Peyer's patch (tissue), 4 donors: ENCODE measurements around the gene MUC21.

Experiments used
- POLR2A ChIP-seq, 2 donors: fragments of 450-650 bp; IDR thresholded peaks; one replicate each; pipeline ENCODE4 v1.5.1; 2017; ENCODE audit warnings: antibody characterized with exemption in 2 of 2, mild to moderate bottlenecking in 2 of 2, moderate library complexity in 2 of 2
- TF ChIP-seq, protein P1 (sequence below), 6 experiments: fragments of 450-650 bp in 4 of 6; fragments of 200-600 bp in 2 of 6; sonication (generic) in 1 of 6; IDR thresholded peaks; one replicate each; pipeline ENCODE4 v1.5.1; 2017 to 2019; ENCODE audit warnings: antibody characterized with exemption in 6 of 6, mild to moderate bottlenecking in 3 of 6, moderate library complexity in 1 of 6

DNA sequence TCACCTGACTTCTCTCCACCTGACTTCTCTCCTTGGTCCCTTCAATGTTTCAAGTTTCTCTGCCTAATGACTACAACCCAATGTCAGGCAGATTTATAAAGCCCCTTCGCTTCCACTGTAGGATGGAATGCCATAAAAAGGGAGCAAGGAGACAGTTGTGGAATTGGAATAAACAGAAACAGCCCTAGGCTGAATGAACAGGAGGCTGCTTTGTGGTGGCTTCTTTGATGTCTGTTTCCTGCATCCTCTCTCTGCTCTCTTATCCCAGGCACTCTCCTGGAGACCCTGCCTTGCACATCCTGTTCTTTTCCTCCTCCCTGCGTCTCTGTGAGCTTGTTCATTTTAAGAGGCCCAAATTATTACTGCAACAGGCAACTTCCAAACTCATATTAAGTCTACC lies 25.8 kb upstream of the MUC21 start:
- TF ChIP-seq, protein P1, sequence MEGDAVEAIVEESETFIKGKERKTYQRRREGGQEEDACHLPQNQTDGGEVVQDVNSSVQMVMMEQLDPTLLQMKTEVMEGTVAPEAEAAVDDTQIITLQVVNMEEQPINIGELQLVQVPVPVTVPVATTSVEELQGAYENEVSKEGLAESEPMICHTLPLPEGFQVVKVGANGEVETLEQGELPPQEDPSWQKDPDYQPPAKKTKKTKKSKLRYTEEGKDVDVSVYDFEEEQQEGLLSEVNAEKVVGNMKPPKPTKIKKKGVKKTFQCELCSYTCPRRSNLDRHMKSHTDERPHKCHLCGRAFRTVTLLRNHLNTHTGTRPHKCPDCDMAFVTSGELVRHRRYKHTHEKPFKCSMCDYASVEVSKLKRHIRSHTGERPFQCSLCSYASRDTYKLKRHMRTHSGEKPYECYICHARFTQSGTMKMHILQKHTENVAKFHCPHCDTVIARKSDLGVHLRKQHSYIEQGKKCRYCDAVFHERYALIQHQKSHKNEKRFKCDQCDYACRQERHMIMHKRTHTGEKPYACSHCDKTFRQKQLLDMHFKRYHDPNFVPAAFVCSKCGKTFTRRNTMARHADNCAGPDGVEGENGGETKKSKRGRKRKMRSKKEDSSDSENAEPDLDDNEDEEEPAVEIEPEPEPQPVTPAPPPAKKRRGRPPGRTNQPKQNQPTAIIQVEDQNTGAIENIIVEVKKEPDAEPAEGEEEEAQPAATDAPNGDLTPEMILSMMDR (IDR thresholded peaks at IDR 0.05) = no peak
- TF ChIP-seq POLR2A (IDR thresholded peaks at IDR 0.05) = no peak
